HepG2 (cell line): ENCODE data around the gene CFL1. TPM values are rescaled to one million over a fixed set of nuclear protein-coding genes. Genes with fewer than 3 reads are reported as not detected.

Experiments used
- NFATC3 ChIP-seq: sonication (generic); formaldehyde crosslinking; IDR thresholded peaks from 2 replicates; pipeline ENCODE4 v1.5.1; 2020; ENCODE audit warnings: mild to moderate bottlenecking, missing genetic modification reagents
- TBX2 ChIP-seq: sonication (generic); formaldehyde crosslinking; IDR thresholded peaks from 2 replicates; pipeline ENCODE4 v1.5.0; 2020; ENCODE audit warnings: missing genetic modification reagents, mild to moderate bottlenecking, borderline replicate concordance
- ZBTB10 ChIP-seq: sonication (generic); formaldehyde crosslinking; IDR thresholded peaks from 2 replicates; pipeline ENCODE4 v1.4.0; 2020; ENCODE audit warnings: missing genetic modification reagents, borderline replicate concordance
- ZNF207 ChIP-seq: fragments of 450-650 bp; IDR thresholded peaks from 2 replicates; pipeline ENCODE4 v1.6.1; 2016; ENCODE audit warnings: antibody characterized with exemption, borderline replicate concordance
- polyA plus RNA-seq, 8 experiments: library from polyadenylated mRNA; depleted of rRNA in 3 of 8; stranded (reverse) in 7 of 8; unstranded in 1 of 8; fragments of >200 nt; fragmentation: Illumina TruSeq in 4 of 8; extraction: Trizol in 4 of 8; gene quantifications; 2 replicates each; pipeline versions ENCODE4 v1.2.1 to v1.2.3, GENCODE V29; 2011 to 2016; ENCODE audit warnings: low read depth in 4 of 8, missing spikeins in 1 of 8, mixed read lengths in 1 of 8; ENCODE audit not compliant: insufficient read depth in 1 of 8
- total RNA-seq, 5 experiments: library from RNA; depleted of rRNA; stranded (reverse); fragments of >200 nt; fragmentation: Illumina TruSeq; extraction: Trizol; gene quantifications; 2 replicates each; pipeline ENCODE4 v1.2.3, GENCODE V29; 2016; ENCODE audit warnings: low read depth in 1 of 5
- TF ChIP-seq, protein P1 (sequence below): sonication (generic); formaldehyde crosslinking; IDR thresholded peaks from 2 replicates; pipeline ENCODE4 v1.4.0; 2020; ENCODE audit warnings: mild to moderate bottlenecking, missing genetic modification reagents
- TF ChIP-seq, protein P2 (sequence below): sonication (generic); formaldehyde crosslinking; IDR thresholded peaks from 2 replicates; pipeline ENCODE4 v1.5.0; 2020; ENCODE audit warnings: missing genetic modification reagents
- TF ChIP-seq, protein P3 (sequence below): sonication (generic); formaldehyde crosslinking; IDR thresholded peaks from 2 replicates; pipeline ENCODE4 v1.5.1; 2020; ENCODE audit warnings: missing genetic modification reagents, mild to moderate bottlenecking, borderline replicate concordance
- TF ChIP-seq, protein P4 (sequence below): sonication (generic); formaldehyde crosslinking; IDR thresholded peaks from 2 replicates; pipeline ENCODE4 v1.5.1; 2020; ENCODE audit warnings: mild to moderate bottlenecking, missing genetic modification reagents, moderate library complexity
- TF ChIP-seq, protein P5 (sequence below): sonication (generic); formaldehyde crosslinking; IDR thresholded peaks from 2 replicates; pipeline ENCODE4 v1.5.0; 2020; ENCODE audit warnings: missing genetic modification reagents
- TF ChIP-seq, protein P6 (sequence below): sonication (generic); formaldehyde crosslinking; IDR thresholded peaks from 2 replicates; pipeline ENCODE4 v1.5.1; 2020; ENCODE audit warnings: mild to moderate bottlenecking, missing genetic modification reagents

Gene CFL1
- total and polyA plus RNA-seq, 2 of the 13 experiments (the other 11 are each of a cell fraction or from before 2014, with no cell fraction given), result 379 to 383 TPM

DNA sequence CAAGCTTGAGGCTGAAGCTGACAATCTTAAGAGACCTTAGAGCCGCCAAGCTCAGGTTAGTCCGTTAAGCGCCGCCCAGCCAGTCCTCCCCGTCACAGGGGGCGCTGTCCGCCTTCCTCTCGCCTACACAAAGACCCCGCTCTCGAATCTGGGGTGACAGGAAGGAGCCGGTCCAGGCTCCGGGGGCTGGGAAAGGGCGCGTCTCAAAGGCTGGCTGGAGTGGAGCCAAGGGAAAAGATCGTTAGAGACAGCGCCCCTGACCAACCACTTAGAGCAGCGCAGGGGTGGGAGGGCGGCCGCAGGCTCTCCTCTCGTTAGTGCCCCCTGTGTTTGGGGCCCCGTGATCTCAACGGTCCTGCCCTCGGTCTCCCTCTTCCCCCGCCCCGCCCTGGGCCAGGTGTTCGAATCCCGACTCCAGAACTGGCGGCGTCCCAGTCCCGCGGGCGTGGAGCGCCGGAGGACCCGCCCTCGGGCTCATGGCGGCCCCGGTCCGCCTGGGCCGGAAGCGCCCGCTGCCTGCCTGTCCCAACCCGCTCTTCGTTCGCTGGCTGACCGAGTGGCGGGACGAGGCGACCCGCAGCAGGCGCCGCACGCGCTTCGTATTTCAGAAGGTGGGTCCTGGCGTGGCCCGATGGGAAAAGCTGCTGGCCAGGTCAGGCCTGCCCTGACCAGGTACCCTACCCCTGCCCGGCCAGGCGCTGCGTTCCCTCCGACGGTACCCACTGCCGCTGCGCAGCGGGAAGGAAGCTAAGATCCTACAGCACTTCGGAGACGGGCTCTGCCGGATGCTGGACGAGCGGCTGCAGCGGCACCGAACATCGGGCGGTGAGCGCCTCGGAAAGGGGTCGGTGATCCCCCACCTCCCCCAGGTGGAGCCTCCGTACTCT is 2.5 kb upstream of the CFL1 start, which contains the start of gene MUS81 (continued):
- TF ChIP-seq, protein P1, sequence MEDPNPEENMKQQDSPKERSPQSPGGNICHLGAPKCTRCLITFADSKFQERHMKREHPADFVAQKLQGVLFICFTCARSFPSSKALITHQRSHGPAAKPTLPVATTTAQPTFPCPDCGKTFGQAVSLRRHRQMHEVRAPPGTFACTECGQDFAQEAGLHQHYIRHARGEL (CRISPR knock-in tag), result peak; percentile 82
- TF ChIP-seq NFATC3 (CRISPR knock-in tag) (0 out of 2 replicates have a peak, but pooled peaks have one; percentile 56), ZBTB10 (CRISPR knock-in tag) (peak; percentile 71; the same call in 1 of the 2 replicates), TBX2 (CRISPR knock-in tag) (peak; percentile 65), ZNF207 (no peak)
- TF ChIP-seq, protein P2, sequence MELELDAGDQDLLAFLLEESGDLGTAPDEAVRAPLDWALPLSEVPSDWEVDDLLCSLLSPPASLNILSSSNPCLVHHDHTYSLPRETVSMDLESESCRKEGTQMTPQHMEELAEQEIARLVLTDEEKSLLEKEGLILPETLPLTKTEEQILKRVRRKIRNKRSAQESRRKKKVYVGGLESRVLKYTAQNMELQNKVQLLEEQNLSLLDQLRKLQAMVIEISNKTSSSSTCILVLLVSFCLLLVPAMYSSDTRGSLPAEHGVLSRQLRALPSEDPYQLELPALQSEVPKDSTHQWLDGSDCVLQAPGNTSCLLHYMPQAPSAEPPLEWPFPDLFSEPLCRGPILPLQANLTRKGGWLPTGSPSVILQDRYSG (CRISPR knock-in tag), result no peak
- TF ChIP-seq, protein P3, sequence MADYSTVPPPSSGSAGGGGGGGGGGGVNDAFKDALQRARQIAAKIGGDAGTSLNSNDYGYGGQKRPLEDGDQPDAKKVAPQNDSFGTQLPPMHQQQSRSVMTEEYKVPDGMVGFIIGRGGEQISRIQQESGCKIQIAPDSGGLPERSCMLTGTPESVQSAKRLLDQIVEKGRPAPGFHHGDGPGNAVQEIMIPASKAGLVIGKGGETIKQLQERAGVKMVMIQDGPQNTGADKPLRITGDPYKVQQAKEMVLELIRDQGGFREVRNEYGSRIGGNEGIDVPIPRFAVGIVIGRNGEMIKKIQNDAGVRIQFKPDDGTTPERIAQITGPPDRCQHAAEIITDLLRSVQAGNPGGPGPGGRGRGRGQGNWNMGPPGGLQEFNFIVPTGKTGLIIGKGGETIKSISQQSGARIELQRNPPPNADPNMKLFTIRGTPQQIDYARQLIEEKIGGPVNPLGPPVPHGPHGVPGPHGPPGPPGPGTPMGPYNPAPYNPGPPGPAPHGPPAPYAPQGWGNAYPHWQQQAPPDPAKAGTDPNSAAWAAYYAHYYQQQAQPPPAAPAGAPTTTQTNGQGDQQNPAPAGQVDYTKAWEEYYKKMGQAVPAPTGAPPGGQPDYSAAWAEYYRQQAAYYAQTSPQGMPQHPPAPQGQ (CRISPR knock-in tag), result no peak
- TF ChIP-seq, protein P4, sequence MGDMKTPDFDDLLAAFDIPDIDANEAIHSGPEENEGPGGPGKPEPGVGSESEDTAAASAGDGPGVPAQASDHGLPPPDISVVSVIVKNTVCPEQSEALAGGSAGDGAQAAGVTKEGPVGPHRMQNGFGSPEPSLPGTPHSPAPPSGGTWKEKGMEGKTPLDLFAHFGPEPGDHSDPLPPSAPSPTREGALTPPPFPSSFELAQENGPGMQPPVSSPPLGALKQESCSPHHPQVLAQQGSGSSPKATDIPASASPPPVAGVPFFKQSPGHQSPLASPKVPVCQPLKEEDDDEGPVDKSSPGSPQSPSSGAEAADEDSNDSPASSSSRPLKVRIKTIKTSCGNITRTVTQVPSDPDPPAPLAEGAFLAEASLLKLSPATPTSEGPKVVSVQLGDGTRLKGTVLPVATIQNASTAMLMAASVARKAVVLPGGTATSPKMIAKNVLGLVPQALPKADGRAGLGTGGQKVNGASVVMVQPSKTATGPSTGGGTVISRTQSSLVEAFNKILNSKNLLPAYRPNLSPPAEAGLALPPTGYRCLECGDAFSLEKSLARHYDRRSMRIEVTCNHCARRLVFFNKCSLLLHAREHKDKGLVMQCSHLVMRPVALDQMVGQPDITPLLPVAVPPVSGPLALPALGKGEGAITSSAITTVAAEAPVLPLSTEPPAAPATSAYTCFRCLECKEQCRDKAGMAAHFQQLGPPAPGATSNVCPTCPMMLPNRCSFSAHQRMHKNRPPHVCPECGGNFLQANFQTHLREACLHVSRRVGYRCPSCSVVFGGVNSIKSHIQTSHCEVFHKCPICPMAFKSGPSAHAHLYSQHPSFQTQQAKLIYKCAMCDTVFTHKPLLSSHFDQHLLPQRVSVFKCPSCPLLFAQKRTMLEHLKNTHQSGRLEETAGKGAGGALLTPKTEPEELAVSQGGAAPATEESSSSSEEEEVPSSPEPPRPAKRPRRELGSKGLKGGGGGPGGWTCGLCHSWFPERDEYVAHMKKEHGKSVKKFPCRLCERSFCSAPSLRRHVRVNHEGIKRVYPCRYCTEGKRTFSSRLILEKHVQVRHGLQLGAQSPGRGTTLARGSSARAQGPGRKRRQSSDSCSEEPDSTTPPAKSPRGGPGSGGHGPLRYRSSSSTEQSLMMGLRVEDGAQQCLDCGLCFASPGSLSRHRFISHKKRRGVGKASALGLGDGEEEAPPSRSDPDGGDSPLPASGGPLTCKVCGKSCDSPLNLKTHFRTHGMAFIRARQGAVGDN (CRISPR knock-in tag), result peak; percentile 67; the same call in 1 of the 2 replicates
- TF ChIP-seq, protein P5, sequence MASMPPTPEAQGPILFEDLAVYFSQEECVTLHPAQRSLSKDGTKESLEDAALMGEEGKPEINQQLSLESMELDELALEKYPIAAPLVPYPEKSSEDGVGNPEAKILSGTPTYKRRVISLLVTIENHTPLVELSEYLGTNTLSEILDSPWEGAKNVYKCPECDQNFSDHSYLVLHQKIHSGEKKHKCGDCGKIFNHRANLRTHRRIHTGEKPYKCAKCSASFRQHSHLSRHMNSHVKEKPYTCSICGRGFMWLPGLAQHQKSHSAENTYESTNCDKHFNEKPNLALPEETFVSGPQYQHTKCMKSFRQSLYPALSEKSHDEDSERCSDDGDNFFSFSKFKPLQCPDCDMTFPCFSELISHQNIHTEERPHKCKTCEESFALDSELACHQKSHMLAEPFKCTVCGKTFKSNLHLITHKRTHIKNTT, result no peak
- TF ChIP-seq, protein P6, sequence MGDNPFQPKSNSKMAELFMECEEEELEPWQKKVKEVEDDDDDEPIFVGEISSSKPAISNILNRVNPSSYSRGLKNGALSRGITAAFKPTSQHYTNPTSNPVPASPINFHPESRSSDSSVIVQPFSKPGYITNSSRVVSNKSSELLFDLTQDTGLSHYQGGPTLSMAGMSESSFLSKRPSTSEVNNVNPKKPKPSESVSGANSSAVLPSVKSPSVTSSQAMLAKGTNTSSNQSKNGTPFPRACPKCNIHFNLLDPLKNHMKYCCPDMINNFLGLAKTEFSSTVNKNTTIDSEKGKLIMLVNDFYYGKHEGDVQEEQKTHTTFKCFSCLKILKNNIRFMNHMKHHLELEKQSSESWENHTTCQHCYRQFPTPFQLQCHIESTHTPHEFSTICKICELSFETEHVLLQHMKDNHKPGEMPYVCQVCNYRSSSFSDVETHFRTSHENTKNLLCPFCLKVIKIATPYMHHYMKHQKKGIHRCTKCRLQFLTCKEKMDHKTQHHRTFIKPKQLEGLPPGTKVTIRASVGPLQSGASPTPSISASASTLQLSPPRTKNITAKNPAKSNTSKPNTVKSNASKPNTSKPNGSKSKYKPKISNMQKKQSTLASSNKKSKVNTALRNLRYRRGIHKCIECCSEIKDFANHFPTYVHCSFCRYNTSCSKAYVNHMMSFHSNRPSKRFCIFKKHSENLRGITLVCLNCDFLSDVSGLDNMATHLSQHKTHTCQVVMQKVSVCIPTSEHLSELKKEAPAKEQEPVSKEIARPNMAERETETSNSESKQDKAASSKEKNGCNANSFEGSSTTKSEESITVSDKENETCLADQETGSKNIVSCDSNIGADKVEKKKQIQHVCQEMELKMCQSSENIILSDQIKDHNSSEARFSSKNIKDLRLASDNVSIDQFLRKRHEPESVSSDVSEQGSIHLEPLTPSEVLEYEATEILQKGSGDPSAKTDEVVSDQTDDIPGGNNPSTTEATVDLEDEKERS, result no peak
